ENCODE data around the gene AMOTL1. TPM values are rescaled to one million over a fixed set of nuclear protein-coding genes. Genes with fewer than 3 reads are reported as not detected.

The AMOTL1 gene
- total RNA-seq, 2 experiments from 2014 or later = 3.9 to 4.6 TPM

- Mint-ChIP-seq H3K36me3 (peaks cover 16% of the 10 kb centered on the region), H3K9me3 (ENCODE audit: low read depth) (peaks cover 11% of the 10 kb centered on the region), H3K27me3 (no peaks in the 10 kb centered on the region), H3K4me1 (peaks cover 24% of the 10 kb centered on the region), H3K27ac (no peak overlapping the region), H3K4me3 (no peak overlapping the region)
- DNase-seq = no peak
- CTCF ChIA-PET = no interaction called here
- ATAC-seq = no peak
Observed at GRCh38 chr11:94926271-94926625, 158.1 kb downstream of the AMOTL1 start.

Other genes starting within 250 kb of the AMOTL1 start
- gene FUT4, start 224.4 kb upstream of the AMOTL1 start, total RNA-seq = 1 to 10 TPM; 5.8 to 6.5 TPM
- gene PIWIL4, start 201.0 kb upstream of the AMOTL1 start, total RNA-seq = under 1 TPM; 0.75 to 0.79 TPM
- 10 to 100 TPM; 81.6 to 89.1 TPM for gene CWC15, start 205.2 kb downstream of the AMOTL1 start, total RNA-seq
- 1 to 10 TPM; 1.3 to 1.4 TPM for gene KDM4D, start 205.4 kb downstream of the AMOTL1 start, total RNA-seq